NK-92 (cell line): ENCODE results near the gene ZFYVE19.
"Not testable (repeated sequence)": the region's sequence is repeated elsewhere in the genome, so short reads cannot be mapped to it uniquely, and the experiment has no call there.

Source experiments
- DNase-seq: peaks from one replicate; lab custom pipeline; 2025; ENCODE audit not compliant: unreplicated experiment; lab: John Stamatoyannopoulos, UW

The ZFYVE19 gene

DNA sequence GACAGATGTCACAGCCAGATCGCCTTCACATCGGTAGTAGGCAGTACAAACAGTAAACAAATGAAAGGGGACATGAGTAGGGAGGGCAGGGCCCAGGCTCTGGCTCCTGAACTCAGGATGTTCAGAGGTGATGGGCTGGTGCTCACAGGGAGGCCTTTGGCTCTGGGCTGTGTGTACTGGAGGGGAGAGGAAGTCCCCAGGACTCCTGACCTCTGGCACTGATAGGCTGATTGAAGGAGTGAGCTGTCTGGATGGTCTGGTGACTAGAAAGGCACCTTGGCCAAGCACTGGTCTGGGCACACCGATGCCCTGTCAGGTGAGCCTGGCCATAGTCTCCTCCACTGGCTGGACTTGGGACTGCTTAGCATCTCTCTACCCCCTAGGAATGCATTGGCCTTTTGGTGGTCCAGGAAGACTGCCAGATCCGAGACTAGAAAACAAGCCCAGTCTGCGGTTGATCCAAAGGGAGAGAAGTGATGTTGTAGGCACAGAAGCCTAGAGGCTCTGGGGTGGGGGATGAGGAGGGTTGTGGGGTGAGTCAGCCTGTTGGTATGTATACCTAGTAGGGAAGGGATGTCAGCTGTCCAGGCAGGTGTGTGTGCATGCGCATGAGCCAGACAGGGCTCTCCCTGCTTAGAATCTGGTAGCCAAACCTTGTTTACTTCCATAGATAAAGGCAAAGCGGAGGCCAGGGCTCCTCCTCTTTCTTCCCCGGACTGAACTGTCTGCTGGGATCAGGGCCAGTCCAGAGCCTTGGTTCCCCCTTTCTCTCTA lies 38.8 kb downstream of the ZFYVE19 start:
- no peak for DNase-seq

DNA sequence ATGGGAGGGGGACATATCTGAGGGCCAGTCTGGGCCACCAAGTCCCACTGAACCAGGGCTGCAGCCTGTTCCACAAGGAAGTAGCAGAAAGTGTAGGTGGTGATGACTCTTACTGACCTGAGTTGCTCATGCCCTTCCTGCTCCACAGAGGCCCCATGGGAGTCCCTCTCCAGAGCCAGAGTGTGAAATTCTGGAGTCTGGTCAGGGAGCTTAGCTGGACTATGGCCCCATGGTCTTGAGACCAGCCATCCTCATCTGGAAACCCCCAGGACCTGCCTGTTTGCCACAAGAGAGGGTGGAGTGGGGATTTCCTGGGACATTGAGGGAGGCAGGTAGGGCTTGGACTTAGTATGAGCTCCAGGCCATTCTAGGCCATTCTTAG lies 39.9 kb downstream of the ZFYVE19 start:
- no peak for DNase-seq

DNA sequence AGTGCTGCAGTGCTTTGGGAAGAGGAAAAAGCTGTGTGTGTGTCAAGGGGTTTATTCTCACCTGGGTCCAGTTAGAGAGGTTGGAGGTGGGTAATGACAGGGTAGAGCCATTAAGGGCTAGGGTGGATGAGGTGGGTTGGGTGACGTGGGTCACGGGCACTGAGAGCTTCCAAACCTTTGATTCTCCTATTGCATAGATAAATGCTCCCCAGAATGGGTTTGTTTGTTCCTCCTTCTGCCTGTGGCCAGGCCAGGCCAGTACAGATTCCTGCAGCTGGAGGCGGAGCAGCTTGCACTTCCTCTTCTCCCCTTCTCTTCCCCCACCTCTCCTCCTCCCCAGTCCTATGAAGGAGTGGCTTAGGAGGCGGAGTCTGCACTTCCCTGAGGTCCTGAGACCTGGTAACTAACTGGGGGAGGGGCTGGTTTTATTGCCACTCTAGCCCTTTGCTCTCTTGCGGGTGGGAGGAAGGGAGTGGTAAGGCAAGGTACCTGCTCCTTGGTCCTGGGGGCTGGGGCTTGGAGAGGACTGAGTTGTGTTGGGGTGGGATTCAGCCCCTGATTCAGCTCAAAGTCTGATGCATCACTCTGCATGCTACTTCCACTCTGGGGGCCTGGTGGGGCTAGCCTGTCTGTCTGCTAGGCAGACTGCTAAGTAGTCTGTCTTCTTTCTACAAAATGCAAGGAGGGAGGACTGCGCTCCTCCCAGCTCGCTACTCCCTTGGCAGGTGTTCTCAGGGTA lies 40.5 kb downstream of the ZFYVE19 start:
- no peak for DNase-seq

DNA sequence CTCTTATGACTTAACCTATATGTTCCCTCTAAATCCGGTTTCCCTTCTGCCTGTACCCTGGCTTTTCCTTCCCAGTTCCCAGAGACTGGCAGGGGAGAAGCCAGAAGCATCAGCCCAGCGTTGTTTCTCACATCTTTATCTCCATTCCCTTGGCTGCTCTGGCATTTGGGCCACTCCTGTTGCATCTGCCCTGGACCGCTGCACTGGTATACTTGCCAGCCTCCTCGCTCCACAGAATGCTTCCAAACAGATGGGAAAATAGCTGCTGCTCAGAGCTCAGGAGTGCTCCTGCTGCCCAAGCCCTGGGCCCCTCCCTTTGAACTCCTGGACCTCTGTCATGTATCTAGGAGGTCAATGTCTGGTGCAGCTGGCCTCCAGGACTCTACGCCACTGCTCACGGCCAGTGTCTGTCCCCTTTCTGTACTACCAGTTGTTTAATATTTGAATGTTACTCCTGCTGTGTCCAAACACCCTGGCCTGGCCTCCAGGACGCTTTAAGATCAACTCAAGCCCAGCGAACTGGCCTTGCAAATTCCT lies 43.8 kb downstream of the ZFYVE19 start:
- no peak for DNase-seq

DNA sequence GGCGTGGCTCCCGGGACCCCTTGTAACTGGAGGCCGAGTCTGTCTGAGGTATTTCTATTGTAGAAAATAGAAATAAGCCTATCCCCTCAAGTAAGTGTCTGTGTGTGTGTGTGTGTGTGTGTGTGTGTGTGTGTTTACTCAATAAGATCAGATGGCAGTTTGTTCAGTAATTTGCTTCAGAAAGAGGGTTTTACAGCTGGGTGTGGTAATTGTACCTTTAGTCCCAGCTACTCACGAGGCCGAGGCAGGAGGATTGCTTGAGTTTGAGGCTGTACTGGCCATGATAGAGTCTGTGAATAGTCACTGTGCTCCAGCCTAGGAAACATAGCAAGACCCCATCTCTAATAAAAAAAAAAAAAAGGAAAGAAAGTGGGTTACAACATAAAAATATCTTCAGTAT lies 45.6 kb downstream of the ZFYVE19 start:
- no peak for DNase-seq

DNA sequence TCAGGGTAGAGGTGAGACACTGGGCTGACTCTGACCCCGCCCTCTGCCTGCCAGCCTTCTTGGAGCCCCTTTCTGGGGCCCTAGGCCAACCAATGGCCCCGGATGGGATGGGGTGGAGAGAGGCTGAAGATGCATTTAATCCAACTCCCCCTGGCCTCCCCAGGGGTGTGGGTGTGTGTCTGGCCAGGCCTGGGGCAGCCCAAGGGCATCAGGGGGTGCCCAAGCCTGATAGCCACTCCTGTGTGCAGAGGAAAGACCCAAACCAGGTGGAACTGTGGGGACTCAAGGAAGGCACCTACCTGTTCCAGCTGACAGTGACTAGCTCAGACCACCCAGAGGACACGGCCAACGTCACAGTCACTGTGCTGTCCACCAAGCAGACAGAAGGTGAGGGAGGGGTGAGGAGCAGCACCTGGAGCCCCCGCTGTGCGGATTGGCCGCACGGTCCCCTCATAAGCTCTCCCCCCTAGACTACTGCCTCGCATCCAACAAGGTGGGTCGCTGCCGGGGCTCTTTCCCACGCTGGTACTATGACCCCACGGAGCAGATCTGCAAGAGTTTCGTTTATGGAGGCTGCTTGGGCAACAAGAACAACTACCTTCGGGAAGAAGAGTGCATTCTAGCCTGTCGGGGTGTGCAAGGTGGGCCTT lies 46.5 kb downstream of the ZFYVE19 start:
- no peak for DNase-seq

DNA sequence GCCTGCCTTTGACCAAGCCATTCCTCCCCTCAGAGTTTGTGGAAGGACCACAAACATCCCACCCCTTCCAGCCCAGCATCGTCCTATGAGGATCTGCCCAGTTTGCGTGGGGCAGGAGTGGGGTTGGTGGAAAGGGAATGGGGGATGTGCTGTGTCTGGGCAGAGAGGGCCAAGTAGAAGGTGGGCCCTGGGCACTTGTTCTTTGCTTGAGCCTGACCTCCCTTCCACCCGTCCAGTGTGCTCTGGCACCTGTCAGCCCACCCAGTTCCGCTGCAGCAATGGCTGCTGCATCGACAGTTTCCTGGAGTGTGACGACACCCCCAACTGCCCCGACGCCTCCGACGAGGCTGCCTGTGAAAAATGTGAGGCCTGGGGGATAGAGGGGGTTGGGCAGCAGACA lies 47.3 kb downstream of the ZFYVE19 start:
- DNase-seq: no peak

DNA sequence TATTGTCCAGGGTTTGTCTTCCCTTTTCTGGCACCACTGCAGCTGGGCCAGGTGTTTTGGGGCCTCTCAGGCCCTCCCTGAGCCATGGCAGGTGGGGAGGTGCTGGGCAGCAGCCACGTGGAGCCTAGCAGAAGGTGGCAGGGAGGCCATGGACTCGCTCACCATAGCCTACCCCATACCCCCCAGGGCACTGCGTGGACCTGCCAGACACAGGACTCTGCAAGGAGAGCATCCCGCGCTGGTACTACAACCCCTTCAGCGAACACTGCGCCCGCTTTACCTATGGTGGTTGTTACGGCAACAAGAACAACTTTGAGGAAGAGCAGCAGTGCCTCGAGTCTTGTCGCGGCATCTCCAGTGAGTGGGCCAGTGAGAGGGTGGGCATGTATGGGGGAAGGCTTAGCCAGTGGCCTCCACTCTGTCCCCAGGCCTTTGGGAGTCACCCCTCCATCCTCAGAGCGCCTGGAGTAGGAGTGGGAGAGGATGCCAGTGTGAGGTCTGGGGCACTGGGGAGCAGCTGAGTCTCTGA lies 48.9 kb downstream of the ZFYVE19 start:
- DNase-seq: no peak

DNA sequence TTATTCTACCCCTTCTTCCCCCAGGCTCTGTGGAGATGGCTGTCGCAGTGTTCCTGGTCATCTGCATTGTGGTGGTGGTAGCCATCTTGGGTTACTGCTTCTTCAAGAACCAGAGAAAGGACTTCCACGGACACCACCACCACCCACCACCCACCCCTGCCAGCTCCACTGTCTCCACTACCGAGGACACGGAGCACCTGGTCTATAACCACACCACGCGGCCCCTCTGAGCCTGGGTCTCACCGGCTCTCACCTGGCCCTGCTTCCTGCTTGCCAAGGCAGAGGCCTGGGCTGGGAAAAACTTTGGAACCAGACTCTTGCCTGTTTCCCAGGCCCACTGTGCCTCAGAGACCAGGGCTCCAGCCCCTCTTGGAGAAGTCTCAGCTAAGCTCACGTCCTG lies 49.9 kb downstream of the ZFYVE19 start:
- DNase-seq: no peak

DNA sequence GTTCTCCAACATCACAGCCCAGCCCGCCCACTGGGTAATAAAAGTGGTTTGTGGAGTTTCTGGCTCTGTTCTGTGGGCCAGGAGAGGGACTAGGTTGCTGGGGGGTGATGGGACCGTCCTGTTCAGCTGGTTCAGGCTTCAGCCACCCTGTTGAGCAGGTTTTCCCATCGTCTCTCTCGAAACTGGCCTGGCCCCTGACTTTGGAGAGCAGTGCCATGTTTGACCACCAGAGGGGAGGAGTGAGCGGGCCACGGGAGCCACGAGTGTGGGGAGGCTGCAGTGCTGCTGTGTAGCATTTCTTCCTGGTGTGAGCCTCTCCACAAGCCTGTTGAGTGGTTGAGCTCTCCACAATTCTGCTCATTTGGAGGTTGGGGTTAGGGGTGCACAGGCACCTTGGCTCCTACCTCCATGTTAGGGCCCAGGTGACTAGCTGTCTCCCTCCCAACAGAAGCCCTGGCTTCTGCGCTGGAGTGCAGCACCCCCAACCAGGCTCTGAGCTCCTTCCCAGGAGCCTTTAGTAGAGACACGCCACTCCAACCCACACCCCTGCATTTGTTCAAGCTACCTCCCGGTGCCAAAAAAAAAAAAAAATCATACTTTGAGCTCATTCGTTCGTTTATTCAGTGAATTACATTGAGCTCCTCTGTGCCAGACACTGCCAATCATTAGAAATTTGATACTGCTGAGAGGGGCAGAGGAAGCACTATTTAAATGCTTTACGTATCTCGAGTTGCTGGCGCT lies 50.9 kb downstream of the ZFYVE19 start:
- DNase-seq: no peak

DNA sequence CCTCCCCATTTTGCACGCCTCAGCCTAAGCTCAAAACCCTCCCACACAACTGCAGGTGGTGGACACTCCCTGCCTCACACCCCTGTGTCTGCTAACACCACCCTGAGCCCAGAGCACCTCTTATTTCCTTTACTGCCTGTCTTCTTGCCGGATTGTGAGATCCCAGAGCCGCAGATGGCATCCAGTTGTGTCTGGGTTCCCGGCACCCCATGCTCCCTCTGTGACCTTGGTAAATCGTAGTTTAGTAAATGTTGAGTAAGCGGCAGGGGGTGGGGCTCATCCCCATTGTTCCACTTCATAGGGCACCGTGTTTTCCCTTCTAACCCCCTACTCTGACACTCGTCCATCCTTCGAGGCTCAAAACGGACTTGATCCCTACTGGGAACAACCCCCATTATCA lies 51.8 kb downstream of the ZFYVE19 start:
- DNase-seq: no peak

DNA sequence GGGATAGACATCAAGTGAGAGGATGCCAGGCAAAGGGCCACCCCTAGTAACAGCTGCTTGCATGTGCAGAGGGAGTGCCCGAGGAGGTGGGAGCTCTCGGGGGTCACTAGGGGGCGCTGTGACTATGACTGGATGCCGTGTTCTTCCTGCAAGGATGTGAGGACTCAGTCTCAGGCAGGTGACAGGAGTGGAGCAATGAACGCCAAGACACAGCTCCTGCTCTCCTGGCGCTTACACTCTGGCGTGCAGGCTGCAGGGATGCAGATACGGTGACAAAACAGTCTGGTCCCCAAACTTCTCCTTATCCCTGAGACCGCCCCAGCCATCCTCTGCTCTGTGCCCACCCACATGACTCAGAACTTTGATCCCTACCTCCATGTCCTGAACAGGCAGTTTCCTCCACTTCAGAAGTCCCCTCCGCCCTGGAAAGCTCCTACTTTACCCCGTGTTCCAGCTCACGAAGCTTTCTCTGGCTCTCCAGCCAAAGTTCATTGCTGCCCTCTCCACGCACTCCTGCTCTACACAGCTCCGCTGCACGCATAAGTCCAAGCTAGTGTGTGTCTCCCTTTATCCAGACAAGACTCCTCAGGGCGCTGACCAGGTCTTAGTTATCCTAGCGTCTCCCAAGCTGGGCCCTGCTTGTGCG lies 52.4 kb downstream of the ZFYVE19 start:
- DNase-seq: no peak

DNA sequence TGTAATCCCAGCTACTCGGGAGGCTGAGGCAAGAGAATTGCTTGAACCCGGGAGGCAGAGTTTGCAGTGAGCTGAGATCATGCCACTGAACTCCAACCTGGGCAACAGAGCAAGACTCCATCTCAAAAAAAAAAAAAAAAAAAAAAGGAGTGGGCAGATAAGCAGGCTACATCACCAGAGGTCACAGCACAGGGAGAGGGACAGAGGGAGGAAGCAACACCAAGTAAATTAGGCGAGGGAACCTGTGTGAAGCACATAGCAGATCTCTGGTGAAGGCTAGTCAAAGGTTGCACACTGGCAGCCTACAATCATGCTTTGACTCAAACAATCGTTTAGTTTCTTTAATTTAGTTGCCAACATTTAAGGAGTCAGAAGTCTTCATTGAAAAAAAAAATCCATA lies 54.3 kb downstream of the ZFYVE19 start:
- not testable (repeated sequence) for DNase-seq

DNA sequence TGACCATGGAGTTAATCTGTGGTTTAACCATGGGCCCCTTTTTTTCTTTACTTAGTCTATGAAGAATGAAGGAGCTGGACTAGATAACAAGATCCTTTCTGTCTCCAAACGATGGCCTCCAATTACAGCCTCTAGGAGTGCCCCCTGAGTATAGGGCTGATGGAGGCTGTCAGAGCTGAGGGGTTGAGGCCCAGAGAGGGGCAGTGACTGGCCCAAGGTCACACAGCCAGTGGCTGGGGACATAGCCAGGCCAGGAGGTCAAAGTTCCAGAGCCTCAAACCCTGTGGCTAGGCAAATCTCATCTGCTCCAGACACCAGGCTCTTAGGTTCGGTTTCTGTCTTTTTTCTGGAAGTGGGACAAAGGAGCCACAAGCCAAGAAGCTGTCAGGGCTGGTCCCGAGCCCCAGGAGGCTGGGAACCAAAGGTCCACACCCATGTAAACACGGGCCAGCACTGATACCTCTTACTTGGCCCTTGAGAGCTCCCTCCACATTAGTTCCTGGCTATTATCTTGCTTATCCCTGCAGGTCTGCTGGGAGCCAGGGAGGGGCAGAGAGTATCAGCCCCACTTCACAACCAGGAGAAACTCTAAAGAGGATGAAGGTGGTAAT lies 56.9 kb downstream of the ZFYVE19 start:
- DNase-seq: no peak
